Gastrocnemius medialis (tissue), 4 donors: ENCODE data around the gene MTRR. TPM values are rescaled to one million over a fixed set of nuclear protein-coding genes. Genes with fewer than 3 reads are reported as not detected.

Experiments used
- ATAC-seq, 2 donors: fragments of 150-250 bp; one replicate each; pipeline ENCODE4 v1.9.1; 2016
- DNase-seq, 2 donors: peaks; one replicate each; pipeline ENCODE4 v3.0.0-alpha.2; 2019
- H3K27ac ChIP-seq, 4 donors: fragments of 200-600 bp; sonication (generic); 1 replicate in 1 of 4; 2 replicates in 3 of 4; pipeline ENCODE4 v1.5.1; 2016 to 2018; ENCODE audit warnings: mild to moderate bottlenecking in 2 of 4, moderate library complexity in 1 of 4
- H3K27me3 ChIP-seq, 3 donors: fragments of 200-600 bp; sonication (generic) in 2 of 3; 1 replicate in 1 of 3; 2 replicates in 2 of 3; pipeline versions ENCODE4 v1.5.1 to v1.6.0; 2016 to 2019; ENCODE audit warnings: mild to moderate bottlenecking in 1 of 3, moderate library complexity in 1 of 3
- H3K36me3 ChIP-seq, 2 donors: fragments of 200-600 bp; sonication (generic) in 1 of 2; one replicate each; pipeline ENCODE4 v1.5.1; 2017 to 2018
- H3K4me1 ChIP-seq, 2 donors: fragments of 200-600 bp; sonication (generic) in 1 of 2; one replicate each; pipeline ENCODE4 v1.5.1; 2016 to 2017; ENCODE audit warnings: mild to moderate bottlenecking in 2 of 2
- H3K4me3 ChIP-seq, 4 donors: fragments of 200-600 bp; sonication (generic) in 3 of 4; 1 replicate in 1 of 4; 2 replicates in 3 of 4; pipeline ENCODE4 v1.5.1; 2016 to 2019; ENCODE audit warnings: mild to moderate bottlenecking in 2 of 4
- H3K9me3 ChIP-seq, 3 donors: fragments of 200-600 bp; sonication (generic) in 2 of 3; 1 replicate in 1 of 3; 2 replicates in 2 of 3; pipeline ENCODE4 v1.5.1; 2016 to 2019
- POLR2A ChIP-seq, 2 donors: fragments of 450-650 bp; IDR thresholded peaks; one replicate each; pipeline ENCODE4 v1.6.1; 2017; ENCODE audit warnings: antibody characterized with exemption in 2 of 2, mild to moderate bottlenecking in 2 of 2, moderate library complexity in 2 of 2
- in situ Hi-C, 4 donors: fragments of 200-750 bp; cut with MboI; loops; one replicate each; pipeline versions ENCODE4 v1.15.0 to v1.8.0; 2017; ENCODE audit warnings: low sequenced_read_pairs in 4 of 4
- intact Hi-C: fragments of 100-400 bp; cut with DNase I; formaldehyde crosslinking; loops from one replicate; pipeline ENCODE4 v1.15.1; 2023; ENCODE audit warnings: low total_unique reads
- total RNA-seq, 4 donors: library from RNA; depleted of rRNA; stranded (reverse); fragments of >200 nt; gene quantifications; one replicate each; pipeline versions ENCODE4 v1.1.0 to v1.2.3, GENCODE V29; 2016
- TF ChIP-seq, protein P1 (sequence below), 5 experiments: fragments of 450-650 bp in 3 of 5; fragments of 200-600 bp in 2 of 5; sonication (generic) in 2 of 5; IDR thresholded peaks in 4 of 5; conservative IDR thresholded peaks in 1 of 5; 1 replicate in 4 of 5; 2 replicates in 1 of 5; pipeline ENCODE4 v1.5.1; 2016 to 2019; ENCODE audit warnings: antibody characterized with exemption in 5 of 5, mild to moderate bottlenecking in 3 of 5, moderate library complexity in 3 of 5

The MTRR gene
- total RNA-seq = 10 to 100 TPM; 27.9 to 75.1 (median 50.8) TPM

DNA sequence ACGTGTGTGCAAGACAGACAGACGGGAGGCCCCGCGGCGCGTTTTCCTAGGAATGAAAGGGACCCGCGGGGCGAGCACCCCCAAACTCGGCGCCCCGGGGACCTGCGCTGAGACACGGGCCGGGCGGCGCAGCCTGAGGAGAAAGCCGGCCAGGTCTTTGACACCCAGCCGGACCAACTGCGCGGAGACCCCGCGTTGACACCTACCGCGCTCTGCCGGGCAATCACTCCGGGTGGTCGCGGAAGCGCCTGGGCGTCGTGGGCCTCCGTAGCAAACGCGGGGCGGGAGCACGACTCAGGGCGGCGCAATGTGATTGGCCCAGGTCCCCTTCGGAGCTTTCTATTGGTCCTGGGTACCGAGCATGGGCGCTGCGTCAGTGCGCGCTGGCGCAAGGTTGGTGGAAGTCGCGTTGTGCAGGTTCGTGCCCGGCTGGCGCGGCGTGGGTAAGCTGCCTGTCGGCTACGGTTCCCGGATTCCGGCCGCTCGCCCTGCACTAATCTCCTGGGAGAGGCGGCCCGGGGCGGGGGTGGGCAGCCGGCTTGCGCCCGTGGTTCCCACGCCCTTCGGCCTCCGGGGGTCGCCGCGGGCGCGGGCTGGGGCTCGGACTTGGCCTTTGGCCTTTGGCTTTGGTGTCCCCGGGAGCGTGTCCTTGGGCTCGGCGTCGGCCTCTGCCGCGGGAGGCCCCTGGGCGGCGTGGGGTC lies at the start of gene MTRR, which contains the start of gene FASTKD3:
Gene MTRR (plus strand): TSS at position 376 of the 701 bp plus-strand sequence. CDS start 1,647 bp downstream, outside the sequence.
Gene FASTKD3 (minus strand): TSS at position 259 of the 701 bp plus-strand sequence. CDS start 948 bp downstream, outside the sequence.
- no peaks in the 10 kb centered on the region for H3K9me3 ChIP-seq
- in situ Hi-C loops (loop anchor here in 2 of 4 donors (25.0 kb wide), 2 partner anchors 593 to 1232 kb away; partner anchors contain the start of genes NSUN2 (in 2 of the 2) and SRD5A1 (in 2 of the 2)), intact Hi-C loops (loop anchor here (5.0 kb wide), 2 partner anchors 102 to 1157 kb away; partner anchors contain the start of gene TENT4A)
- ATAC-seq (peak; percentile 99 to 100), DNase-seq (peak; percentile 93)
- peak within 1 kb of the TSS; percentile 89 to 95 (median 93) for H3K27ac ChIP-seq
- peaks cover 4 to 16% of the 10 kb centered on the region in 2 donors for H3K36me3 ChIP-seq
- TF ChIP-seq, protein P1, sequence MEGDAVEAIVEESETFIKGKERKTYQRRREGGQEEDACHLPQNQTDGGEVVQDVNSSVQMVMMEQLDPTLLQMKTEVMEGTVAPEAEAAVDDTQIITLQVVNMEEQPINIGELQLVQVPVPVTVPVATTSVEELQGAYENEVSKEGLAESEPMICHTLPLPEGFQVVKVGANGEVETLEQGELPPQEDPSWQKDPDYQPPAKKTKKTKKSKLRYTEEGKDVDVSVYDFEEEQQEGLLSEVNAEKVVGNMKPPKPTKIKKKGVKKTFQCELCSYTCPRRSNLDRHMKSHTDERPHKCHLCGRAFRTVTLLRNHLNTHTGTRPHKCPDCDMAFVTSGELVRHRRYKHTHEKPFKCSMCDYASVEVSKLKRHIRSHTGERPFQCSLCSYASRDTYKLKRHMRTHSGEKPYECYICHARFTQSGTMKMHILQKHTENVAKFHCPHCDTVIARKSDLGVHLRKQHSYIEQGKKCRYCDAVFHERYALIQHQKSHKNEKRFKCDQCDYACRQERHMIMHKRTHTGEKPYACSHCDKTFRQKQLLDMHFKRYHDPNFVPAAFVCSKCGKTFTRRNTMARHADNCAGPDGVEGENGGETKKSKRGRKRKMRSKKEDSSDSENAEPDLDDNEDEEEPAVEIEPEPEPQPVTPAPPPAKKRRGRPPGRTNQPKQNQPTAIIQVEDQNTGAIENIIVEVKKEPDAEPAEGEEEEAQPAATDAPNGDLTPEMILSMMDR (IDR thresholded peaks at IDR 0.05 in 4 of 5, conservative IDR thresholded peaks at IDR 0.05 in 1 of 5) = peak in 2 of 5 experiments; percentile 5 to 14
- TF ChIP-seq POLR2A (IDR thresholded peaks at IDR 0.05) = peak; percentile 83 to 89
- no peaks in the 10 kb centered on the region for H3K27me3 ChIP-seq
- H3K4me1 ChIP-seq = peaks cover 28 to 37% of the 10 kb centered on the region in 2 donors
- peak within 1 kb of the TSS; percentile 86 to 99 (median 96) for H3K4me3 ChIP-seq

DNA sequence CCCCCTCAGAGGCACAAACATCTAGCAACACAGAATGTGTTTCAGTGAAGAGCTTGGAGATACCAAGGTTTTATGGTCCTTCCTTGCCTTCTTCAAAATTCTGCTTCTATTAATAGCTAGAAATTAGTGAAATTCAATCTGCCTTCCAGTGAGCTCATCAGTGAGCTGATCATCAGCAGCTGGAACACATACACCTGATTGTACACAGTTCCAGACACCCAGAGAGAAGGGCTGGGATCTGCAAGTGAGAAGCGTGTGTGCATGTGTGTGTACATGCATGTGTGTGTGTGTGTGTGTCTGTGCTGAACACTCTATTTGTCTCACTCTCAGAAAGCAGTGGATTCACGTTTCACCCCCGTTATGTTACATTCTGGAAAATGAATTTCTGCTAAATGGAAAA lies 46.5 kb upstream of the MTRR start:
- Histone ChIP-seq H3K9me3 (no peaks in the 10 kb centered on the region), H3K36me3 (peaks cover 0 to 29% of the 10 kb centered on the region in 2 donors), H3K4me3 (no peak overlapping the region), H3K27me3 (no peaks in the 10 kb centered on the region), H3K27ac (no peak overlapping the region), H3K4me1 (peaks cover 0 to 4% of the 10 kb centered on the region in 2 donors)
- intact Hi-C loops = no loop called here
- no peak for DNase-seq
- no peak for ATAC-seq
- TF ChIP-seq, protein P1 (IDR thresholded peaks at IDR 0.05 in 4 of 5, conservative IDR thresholded peaks at IDR 0.05 in 1 of 5) = no peak
- no peak for TF ChIP-seq POLR2A (IDR thresholded peaks at IDR 0.05)
- in situ Hi-C loops = no loop called here

DNA sequence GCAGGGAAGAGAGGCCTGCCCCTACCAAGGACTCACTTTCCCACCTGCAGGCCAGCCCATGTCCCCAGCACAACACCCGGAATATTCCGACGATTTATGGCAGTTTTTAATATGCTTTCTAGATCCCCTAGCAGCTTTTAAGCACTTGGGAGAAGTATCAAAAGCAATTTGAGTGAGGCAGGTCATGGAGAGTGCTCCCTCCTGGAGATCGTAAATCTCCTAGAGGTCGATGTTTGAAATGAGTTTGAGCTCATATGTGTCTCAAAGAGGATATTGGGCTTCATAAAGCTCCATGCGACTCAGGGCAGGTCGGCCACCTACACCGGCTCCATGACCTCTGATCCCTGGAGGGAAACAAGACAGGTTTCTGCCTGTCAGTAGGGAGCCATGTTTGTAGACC lies 45.4 kb upstream of the MTRR start:
- Histone ChIP-seq H3K27ac (no peak overlapping the region), H3K27me3 (no peaks in the 10 kb centered on the region), H3K4me3 (no peak overlapping the region), H3K36me3 (peaks cover 0 to 29% of the 10 kb centered on the region in 2 donors), H3K9me3 (no peaks in the 10 kb centered on the region), H3K4me1 (peaks cover 0 to 4% of the 10 kb centered on the region in 2 donors)
- DNase-seq (no peak), ATAC-seq (no peak)
- TF ChIP-seq, protein P1 (IDR thresholded peaks at IDR 0.05 in 4 of 5, conservative IDR thresholded peaks at IDR 0.05 in 1 of 5) = no peak
- no peak for TF ChIP-seq POLR2A (IDR thresholded peaks at IDR 0.05)
- intact Hi-C loops (no loop called here), in situ Hi-C loops (no loop called here)

DNA sequence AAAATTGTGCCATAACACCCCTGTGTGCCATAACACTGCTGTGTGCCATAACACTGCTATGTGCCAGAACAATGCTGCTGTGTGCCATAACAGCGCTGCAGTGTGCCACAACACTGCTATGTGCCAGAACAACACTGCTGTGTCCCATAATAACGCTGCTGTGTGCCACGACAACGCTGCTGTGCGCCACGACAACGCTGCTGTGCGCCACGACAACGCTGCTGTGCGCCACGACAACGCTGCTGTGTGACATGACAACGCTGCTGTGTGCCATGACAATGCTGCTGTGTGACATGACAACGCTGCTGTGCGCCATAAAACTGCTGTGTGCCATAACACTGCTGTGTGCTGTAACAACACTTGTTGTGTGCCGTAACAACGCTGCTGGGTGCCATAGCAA lies 44.0 kb upstream of the MTRR start:
- in situ Hi-C loops = no loop called here
- TF ChIP-seq, protein P1 (IDR thresholded peaks at IDR 0.05 in 4 of 5, conservative IDR thresholded peaks at IDR 0.05 in 1 of 5) = no peak
- no peak for TF ChIP-seq POLR2A (IDR thresholded peaks at IDR 0.05)
- H3K27ac ChIP-seq = no peak overlapping the region
- intact Hi-C loops = no loop called here
- H3K4me1 ChIP-seq = peaks cover 0 to 4% of the 10 kb centered on the region in 2 donors
- DNase-seq = no peak
- peaks cover 0 to 29% of the 10 kb centered on the region in 2 donors for H3K36me3 ChIP-seq
- H3K4me3 ChIP-seq = no peak overlapping the region
- H3K27me3 ChIP-seq = no peaks in the 10 kb centered on the region
- H3K9me3 ChIP-seq = no peaks in the 10 kb centered on the region
- ATAC-seq = no peak
